OCI-LY3 (cell line): ENCODE data around the gene GSTA2.
"Not testable (repeated sequence)": the region's sequence is repeated elsewhere in the genome, so short reads cannot be mapped to it uniquely, and the experiment has no call there.

Experiments used
- CTCF ChIP-seq: fragments of 200-600, 300-600 bp; sonication (generic); IDR thresholded peaks from 2 replicates; pipeline ENCODE4 v1.5.1; 2014; ENCODE audit warnings: antibody characterized with exemption, low read length, low read depth
- EZH2phosphoT487 ChIP-seq: fragments of 200-600 bp; shearing (Covaris generic); IDR thresholded peaks from 2 replicates; pipeline ENCODE4 v1.6.1; 2018; ENCODE audit warnings: antibody characterized with exemption, mixed run types, low read depth

- not testable (repeated sequence) for TF ChIP-seq CTCF, EZH2phosphoT487
Observed at GRCh38 chr6:52782209-52782608, 18.9 kb upstream of the GSTA2 start.
